K562 (cell line): ENCODE measurements around the gene DYRK1B.
"Not testable (repeated sequence)": the region's sequence is repeated elsewhere in the genome, so short reads cannot be mapped to it uniquely, and the experiment has no call there.

Source experiments
- MAFF ChIP-seq: IDR thresholded peaks from 2 replicates; pipeline ENCODE4 v1.6.1; 2012; ENCODE audit warnings: low read length, improper control_type of control experiment
- ZNF24 ChIP-seq: fragments of 450-650 bp; IDR thresholded peaks from 2 replicates; pipeline ENCODE4 v1.6.1; 2016

GRCh38 chr19:39880241-39880640, 46.3 kb upstream of the DYRK1B start:
- not testable (repeated sequence) for TF ChIP-seq ZNF24, MAFF
